Measurements from ENCODE around the gene SPPL2B. TPM values are rescaled to one million over a fixed set of nuclear protein-coding genes. Genes with fewer than 3 reads are reported as not detected.

The SPPL2B gene
- polyA plus RNA-seq, 3 donors, result 39.4 to 46.2 (median 45.5) TPM

GRCh38 chr19:2333027-2333806 lies 4.7 kb downstream of the SPPL2B start:
- no peak overlapping the region for H3K27ac ChIP-seq (ENCODE audit: low read depth, low read length)
- WGBS, 3 donors, result 30 to 48% (median 44%) methylated on average over 23 to 27 of the region's 27 CpGs

- 40 to 58% (median 56%) methylated on average over 11 of the region's 11 CpGs for WGBS, 3 donors
- H3K27ac ChIP-seq (ENCODE audit: low read depth, low read length), result no peak overlapping the region
Observed at GRCh38 chr19:2333807-2334211, 5.3 kb downstream of the SPPL2B start.

- WGBS, 3 donors, result 81 to 96% (median 95%) methylated on average over 25 to 27 of the region's 27 CpGs
Observed at GRCh38 chr19:2334426-2334825, 5.9 kb downstream of the SPPL2B start.

GRCh38 chr19:2334986-2335846 lies 6.7 kb downstream of the SPPL2B start:
- 90 to 95% (median 94%) methylated on average over 24 to 26 of the region's 26 CpGs for WGBS, 3 donors
- no peak overlapping the region for H3K27ac ChIP-seq (ENCODE audit: low read depth, low read length)

More at GRCh38 chr19:2334426-2334825, 5.9 kb downstream of the SPPL2B start:
- H3K27ac ChIP-seq (ENCODE audit: low read depth, low read length), result no peak overlapping the region

- no peak overlapping the region for H3K27ac ChIP-seq (ENCODE audit: low read depth, low read length)
- WGBS, 3 donors, result 65 to 98% (median 97%) methylated on average over 3 of the region's 3 CpGs
Observed at GRCh38 chr19:2335848-2336247, 7.4 kb downstream of the SPPL2B start.

GRCh38 chr19:2336528-2337328 lies 8.2 kb downstream of the SPPL2B start:
- H3K27ac ChIP-seq (ENCODE audit: low read depth, low read length), result no peak overlapping the region
- WGBS, 3 donors, result 77 to 94% (median 87%) methylated on average over 33 of the region's 33 CpGs

- 41 to 77% (median 76%) methylated on average over 18 to 19 of the region's 19 CpGs for WGBS, 3 donors
- no peak overlapping the region for H3K27ac ChIP-seq (ENCODE audit: low read depth, low read length)
Observed at GRCh38 chr19:2337329-2337707, 8.8 kb downstream of the SPPL2B start.

- no peak overlapping the region for H3K27ac ChIP-seq (ENCODE audit: low read depth, low read length)
- WGBS, 3 donors, result 94 to 97% (median 97%) methylated on average over 21 of the region's 21 CpGs
Observed at GRCh38 chr19:2338055-2338615, 9.7 kb downstream of the SPPL2B start.

- WGBS, 3 donors, result 95 to 97% (median 96%) methylated on average over 53 to 54 of the region's 54 CpGs
- no peak overlapping the region for H3K27ac ChIP-seq (ENCODE audit: low read depth, low read length)
Observed at GRCh38 chr19:2338751-2339643, 10.5 kb downstream of the SPPL2B start.

- no peak overlapping the region for H3K27ac ChIP-seq (ENCODE audit: low read depth, low read length)
- 94 to 96% (median 95%) methylated on average over 51 to 52 of the region's 52 CpGs for WGBS, 3 donors
Observed at GRCh38 chr19:2339644-2340310, 11.3 kb downstream of the SPPL2B start.

- WGBS, 3 donors, result 93 to 95% (median 94%) methylated on average over 37 to 38 of the region's 38 CpGs
- H3K27ac ChIP-seq (ENCODE audit: low read depth, low read length), result no peak overlapping the region
Observed at GRCh38 chr19:2340496-2341243, 12.2 kb downstream of the SPPL2B start.

- H3K27ac ChIP-seq (ENCODE audit: low read depth, low read length), result no peak overlapping the region
- 64 to 90% (median 73%) methylated on average over 22 to 24 of the region's 24 CpGs for WGBS, 3 donors
Observed at GRCh38 chr19:2341244-2341751, 12.8 kb downstream of the SPPL2B start.

- no peak overlapping the region for H3K27ac ChIP-seq (ENCODE audit: low read depth, low read length)
- WGBS, 3 donors, result 87 to 88% (median 87%) methylated on average over 15 of the region's 15 CpGs
Observed at GRCh38 chr19:2341982-2342381, 13.5 kb downstream of the SPPL2B start.

GRCh38 chr19:2342656-2343288 lies 14.3 kb downstream of the SPPL2B start:
- no peak overlapping the region for H3K27ac ChIP-seq (ENCODE audit: low read depth, low read length)
- WGBS, 3 donors, result 95 to 96% (median 95%) methylated on average over 26 to 29 of the region's 29 CpGs

- 93 to 97% (median 94%) methylated on average over 31 of the region's 31 CpGs for WGBS, 3 donors
- no peak overlapping the region for H3K27ac ChIP-seq (ENCODE audit: low read depth, low read length)
Observed at GRCh38 chr19:2343289-2343982, 15.0 kb downstream of the SPPL2B start.

Measured in adipose tissue (tissue), 3 donors.